HG03064 (cell line): ENCODE measurements around the gene CARMIL1.

Experiments
- ATAC-seq: cut with Tn5 transposase; IDR thresholded peaks from one replicate; pipeline ENCODE4 v1.9.1; 2021; ENCODE audit warnings: low read depth; ENCODE audit not compliant: unreplicated experiment

Gene CARMIL1

GRCh38 chr6:25490018-25490801, 211.0 kb downstream of the CARMIL1 start:
- ATAC-seq: peak; percentile 69

- no peak for ATAC-seq
Measured at GRCh38 chr6:25492951-25493350, 213.8 kb downstream of the CARMIL1 start.

- ATAC-seq: no peak
Measured at GRCh38 chr6:25494469-25494868, 215.3 kb downstream of the CARMIL1 start.

GRCh38 chr6:25497383-25498040, 218.3 kb downstream of the CARMIL1 start:
- ATAC-seq: no peak

GRCh38 chr6:25498505-25498904, 219.3 kb downstream of the CARMIL1 start:
- no peak for ATAC-seq

- ATAC-seq: no peak
Measured at GRCh38 chr6:25499615-25500235, 220.6 kb downstream of the CARMIL1 start.

- ATAC-seq: no peak
Measured at GRCh38 chr6:25503686-25504085, 224.5 kb downstream of the CARMIL1 start.

GRCh38 chr6:25504661-25505060, 225.5 kb downstream of the CARMIL1 start:
- ATAC-seq: no peak

GRCh38 chr6:25506020-25506419, 226.8 kb downstream of the CARMIL1 start:
- no peak for ATAC-seq

GRCh38 chr6:25508051-25508450, 228.9 kb downstream of the CARMIL1 start:
- no peak for ATAC-seq

GRCh38 chr6:25511376-25511775, 232.2 kb downstream of the CARMIL1 start:
- no peak for ATAC-seq

GRCh38 chr6:25512560-25512959, 233.4 kb downstream of the CARMIL1 start:
- no peak for ATAC-seq

- ATAC-seq: no peak
Measured at GRCh38 chr6:25519856-25520255, 240.7 kb downstream of the CARMIL1 start.

GRCh38 chr6:25524542-25524941, 245.4 kb downstream of the CARMIL1 start:
- ATAC-seq: no peak

GRCh38 chr6:25525078-25525477, 245.9 kb downstream of the CARMIL1 start:
- no peak for ATAC-seq

- ATAC-seq: no peak
Measured at GRCh38 chr6:25534942-25535631, 255.9 kb downstream of the CARMIL1 start.

- ATAC-seq: no peak
Measured at GRCh38 chr6:25535632-25536225, 256.6 kb downstream of the CARMIL1 start.

GRCh38 chr6:25536781-25537180, 257.6 kb downstream of the CARMIL1 start:
- ATAC-seq: no peak

GRCh38 chr6:25537349-25538018, 258.3 kb downstream of the CARMIL1 start:
- ATAC-seq: no peak

GRCh38 chr6:25541228-25541627, 262.1 kb downstream of the CARMIL1 start:
- no peak for ATAC-seq
